ENCODE results near the gene P3H3.

Gene P3H3

GRCh38 chr12:6821591-6822425 lies 6.4 kb upstream of the P3H3 start, which contains the start of gene GPR162 (continued):
- TF ChIP-seq PATZ1 (tag by site-specific recombination; IDR thresholded peaks at IDR 0.05) = peak; percentile 61; the same call in 1 of the 2 replicates
- no peak for TF ChIP-seq ZBTB49 (tag by site-specific recombination; IDR thresholded peaks at IDR 0.05; ENCODE audit: low read depth)
- peak; percentile 24; the same call in 1 of the 2 replicates for TF ChIP-seq BCL11B (tag by site-specific recombination; IDR thresholded peaks at IDR 0.05; ENCODE audit: low read depth)
- TF ChIP-seq PRDM2 (tag by site-specific recombination; IDR thresholded peaks at IDR 0.05; ENCODE audit: borderline replicate concordance) = no peak
- TF ChIP-seq ZBTB11 (tag by site-specific recombination; conservative IDR thresholded peaks at IDR 0.05; ENCODE audit: low read depth) = no peak
- no peak for TF ChIP-seq TCF7L2 (IDR thresholded peaks at IDR 0.05; ENCODE audit: borderline replicate concordance, low read depth, low read length)
- no peak for TF ChIP-seq ZNF133 (tag by site-specific recombination; IDR thresholded peaks at IDR 0.05)
- TF ChIP-seq ZNF138 (tag by site-specific recombination; IDR thresholded peaks at IDR 0.05; ENCODE audit: borderline replicate concordance) = no peak
- TF ChIP-seq ZNF785 (tag by site-specific recombination; IDR thresholded peaks at IDR 0.05) = no peak
- no peak for TF ChIP-seq ZNF354C (tag by site-specific recombination; IDR thresholded peaks at IDR 0.05; ENCODE audit: borderline replicate concordance, low read depth)
- TF ChIP-seq ZNF501 (tag by site-specific recombination; IDR thresholded peaks at IDR 0.05) = no peak
- TF ChIP-seq ZBTB48 (tag by site-specific recombination; IDR thresholded peaks at IDR 0.05) = peak; percentile 94
- no peak for TF ChIP-seq RBAK (tag by site-specific recombination; IDR thresholded peaks at IDR 0.05)
- TF ChIP-seq GLIS1 (tag by site-specific recombination; IDR thresholded peaks at IDR 0.05) = peak; percentile 38; the same call in 1 of the 2 replicates
- no peak for TF ChIP-seq PRDM10 (tag by site-specific recombination; IDR thresholded peaks at IDR 0.05)
- no peak for TF ChIP-seq ZNF280C (tag by site-specific recombination; IDR thresholded peaks at IDR 0.05)
